Measurements from ENCODE around the gene C10orf90.
"Not testable (repeated sequence)": the region's sequence is repeated elsewhere in the genome, so short reads cannot be mapped to it uniquely, and the experiment has no call there.

- TF ChIP-seq CTCF (conservative IDR thresholded peaks at IDR 0.05 in 1 of 2, IDR thresholded peaks at IDR 0.05 in 1 of 2; ENCODE audit: extremely low read depth in 1 of 2, insufficient read depth in 1 of 2, low read depth in 1 of 2, low read length in 2 of 2); EZH2 (IDR thresholded peaks at IDR 0.05; ENCODE audit: borderline replicate concordance, low read length): not testable (repeated sequence)
Observed at GRCh38 chr10:126550586-126550985, 119.9 kb downstream of the C10orf90 start.
